Measurements from ENCODE around the gene TRIM44.

- TF ChIP-seq POLR2A (IDR thresholded peaks at IDR 0.05; ENCODE audit: low read length) (no peak), GATA1 (IDR thresholded peaks at IDR 0.05; ENCODE audit: low read depth, low read length) (no peak)
These were observed 39.6 kb downstream of the TRIM44 start for GRCh38 chr11:35702126-35702525.
